ENCODE results near the gene TEX13A.
"Not testable (repeated sequence)": the region's sequence is repeated elsewhere in the genome, so short reads cannot be mapped to it uniquely, and the experiment has no call there.

TEX13A gene

GRCh38 chrX:105220636-105221035, at the start of gene TEX13A:
TEX13A (minus strand) TSS chrX:105220694; CDS start chrX:105220397, 297 bp downstream.
- Histone ChIP-seq H3K4me3 (ENCODE audit: low read length) (no peak within 1 kb of the TSS), H3K9me3 (ENCODE audit: low read length) (no peaks in the 10 kb centered on the region), H3K4me1 (ENCODE audit: insufficient read depth, low read length) (no peaks in the 10 kb centered on the region), H3K27me3 (ENCODE audit: insufficient read depth, low read length) (no peaks in the 10 kb centered on the region), H2AFZ (ENCODE audit: low read depth, low read length) (no peak within 1 kb of the TSS), H3K36me3 (ENCODE audit: insufficient read depth, low read length) (no peaks in the 10 kb centered on the region)

DNA sequence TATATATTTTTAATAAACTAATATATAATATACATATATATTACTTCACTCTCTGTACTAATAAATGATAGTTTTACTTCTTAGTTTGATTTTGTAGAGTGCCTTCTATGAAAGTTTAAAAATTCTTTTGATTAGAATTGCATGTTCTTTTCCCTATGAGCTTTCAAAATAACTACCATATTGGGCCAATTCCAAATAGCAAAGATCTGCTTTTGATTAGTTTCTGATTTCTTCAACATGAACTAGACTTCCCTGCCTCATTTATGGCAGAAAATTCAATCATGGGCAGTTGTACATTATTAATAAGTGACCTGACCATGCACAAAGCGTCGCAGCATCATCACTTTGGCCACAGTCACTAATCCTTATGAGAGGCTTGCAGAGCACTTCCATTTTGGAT, 48.9 kb upstream of the TEX13A start:
- Histone ChIP-seq H3K36me3 (ENCODE audit: insufficient read depth, low read length) (no peaks in the 10 kb centered on the region), H3K9me3 (ENCODE audit: low read length) (no peaks in the 10 kb centered on the region), H3K27me3 (ENCODE audit: insufficient read depth, low read length) (peaks cover 3% of the 10 kb centered on the region)

DNA sequence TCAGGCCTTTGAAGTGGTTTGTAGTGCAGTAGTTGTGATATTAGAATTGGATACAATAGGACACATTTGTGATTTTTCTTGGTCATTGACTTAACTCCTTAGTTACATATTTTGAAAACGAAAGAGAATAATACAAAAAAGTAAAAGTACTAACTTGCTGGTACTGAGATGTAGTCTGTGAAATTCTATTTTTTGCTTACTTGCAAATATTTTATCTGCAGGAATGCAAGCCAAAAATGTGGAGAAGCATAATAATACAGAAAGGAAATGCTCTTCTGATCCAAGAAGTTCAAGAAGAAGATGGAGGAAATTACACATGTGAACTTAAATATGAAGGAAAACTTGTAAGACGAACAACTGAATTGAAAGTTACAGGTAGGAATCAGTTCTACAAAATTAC, 46.7 kb upstream of the TEX13A start:
- no peak overlapping the region for H3K4me3 ChIP-seq (ENCODE audit: low read length)
- no peaks in the 10 kb centered on the region for H3K27me3 ChIP-seq (ENCODE audit: insufficient read depth, low read length)
- H3K36me3 ChIP-seq (ENCODE audit: insufficient read depth, low read length), result no peaks in the 10 kb centered on the region
- H3K4me1 ChIP-seq (ENCODE audit: insufficient read depth, low read length), result no peaks in the 10 kb centered on the region
- no peaks in the 10 kb centered on the region for H3K9me3 ChIP-seq (ENCODE audit: low read length)
- H2AFZ ChIP-seq (ENCODE audit: low read depth, low read length), result no peak overlapping the region

More for the DNA sequence above, 48.9 kb upstream of the TEX13A start:
- H2AFZ ChIP-seq (ENCODE audit: low read depth, low read length), result no peak overlapping the region
- no peaks in the 10 kb centered on the region for H3K4me1 ChIP-seq (ENCODE audit: insufficient read depth, low read length)
- no peak overlapping the region for H3K4me3 ChIP-seq (ENCODE audit: low read length)

GRCh38 chrX:105266456-105266855, 46.0 kb upstream of the TEX13A start:
- Histone ChIP-seq H3K4me3 (ENCODE audit: low read length) (no peak overlapping the region), H3K36me3 (ENCODE audit: insufficient read depth, low read length) (no peaks in the 10 kb centered on the region), H3K9me3 (ENCODE audit: low read length) (no peaks in the 10 kb centered on the region), H3K4me1 (ENCODE audit: insufficient read depth, low read length) (no peaks in the 10 kb centered on the region), H3K27me3 (ENCODE audit: insufficient read depth, low read length) (no peaks in the 10 kb centered on the region), H2AFZ (ENCODE audit: low read depth, low read length) (no peak overlapping the region)

GRCh38 chrX:105265093-105265492, 44.6 kb upstream of the TEX13A start:
- Histone ChIP-seq H2AFZ (ENCODE audit: low read depth, low read length) (no peak overlapping the region), H3K27me3 (ENCODE audit: insufficient read depth, low read length) (no peaks in the 10 kb centered on the region), H3K4me3 (ENCODE audit: low read length) (no peak overlapping the region), H3K9me3 (ENCODE audit: low read length) (no peaks in the 10 kb centered on the region), H3K4me1 (ENCODE audit: insufficient read depth, low read length) (no peaks in the 10 kb centered on the region), H3K36me3 (ENCODE audit: insufficient read depth, low read length) (no peaks in the 10 kb centered on the region)

DNA sequence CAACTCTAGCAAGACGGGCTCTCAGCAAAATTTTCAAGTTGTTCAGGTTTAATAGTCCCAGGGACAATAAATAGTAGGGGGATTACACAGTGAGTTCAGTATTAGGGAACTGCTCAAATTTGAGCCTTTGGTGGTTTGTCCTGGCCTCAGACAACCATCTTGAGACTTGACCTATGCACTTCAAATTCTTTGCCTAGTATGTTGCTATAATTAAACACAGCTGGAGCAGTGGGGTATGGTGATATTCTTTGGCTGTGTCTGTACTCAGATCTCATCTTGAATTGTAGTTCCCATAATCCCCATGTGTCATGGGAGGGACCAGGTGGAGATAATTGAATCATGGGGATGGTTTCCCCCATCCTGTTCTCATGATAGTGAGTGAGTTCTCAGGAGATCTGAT, 43.3 kb upstream of the TEX13A start:
- H3K27me3 ChIP-seq (ENCODE audit: insufficient read depth, low read length), result no peaks in the 10 kb centered on the region
- no peak overlapping the region for H3K4me3 ChIP-seq (ENCODE audit: low read length)
- H2AFZ ChIP-seq (ENCODE audit: low read depth, low read length), result no peak overlapping the region

GRCh38 chrX:105263171-105263570, 42.7 kb upstream of the TEX13A start:
- H2AFZ ChIP-seq (ENCODE audit: low read depth, low read length), result no peak overlapping the region
- H3K4me3 ChIP-seq (ENCODE audit: low read length), result no peak overlapping the region
- H3K9me3 ChIP-seq (ENCODE audit: low read length), result no peaks in the 10 kb centered on the region

More for the DNA sequence above, 43.3 kb upstream of the TEX13A start:
- no peaks in the 10 kb centered on the region for H3K4me1 ChIP-seq (ENCODE audit: insufficient read depth, low read length)
- H3K9me3 ChIP-seq (ENCODE audit: low read length), result no peaks in the 10 kb centered on the region
- H3K36me3 ChIP-seq (ENCODE audit: insufficient read depth, low read length), result no peaks in the 10 kb centered on the region

GRCh38 chrX:105260291-105261043, 40.0 kb upstream of the TEX13A start:
- no peaks in the 10 kb centered on the region for H3K27me3 ChIP-seq (ENCODE audit: insufficient read depth, low read length)
- no peaks in the 10 kb centered on the region for H3K4me1 ChIP-seq (ENCODE audit: insufficient read depth, low read length)
- H3K36me3 ChIP-seq (ENCODE audit: insufficient read depth, low read length), result no peaks in the 10 kb centered on the region
- no peak overlapping the region for H3K4me3 ChIP-seq (ENCODE audit: low read length)
- H3K9me3 ChIP-seq (ENCODE audit: low read length), result no peaks in the 10 kb centered on the region
- no peak overlapping the region for H2AFZ ChIP-seq (ENCODE audit: low read depth, low read length)

More at GRCh38 chrX:105263171-105263570, 42.7 kb upstream of the TEX13A start:
- Histone ChIP-seq H3K36me3 (ENCODE audit: insufficient read depth, low read length) (no peaks in the 10 kb centered on the region), H3K4me1 (ENCODE audit: insufficient read depth, low read length) (no peaks in the 10 kb centered on the region), H3K27me3 (ENCODE audit: insufficient read depth, low read length) (no peaks in the 10 kb centered on the region)

- Histone ChIP-seq H2AFZ (ENCODE audit: low read depth, low read length) (no peak overlapping the region), H3K9me3 (ENCODE audit: low read length) (no peaks in the 10 kb centered on the region), H3K27me3 (ENCODE audit: insufficient read depth, low read length) (no peaks in the 10 kb centered on the region), H3K4me1 (ENCODE audit: insufficient read depth, low read length) (no peaks in the 10 kb centered on the region), H3K4me3 (ENCODE audit: low read length) (no peak overlapping the region), H3K36me3 (ENCODE audit: insufficient read depth, low read length) (no peaks in the 10 kb centered on the region)
Observed at GRCh38 chrX:105241056-105241455, 20.6 kb upstream of the TEX13A start.

GRCh38 chrX:105237407-105237806, 16.9 kb upstream of the TEX13A start:
- not testable (repeated sequence) for H3K4me3 ChIP-seq (ENCODE audit: low read length); H3K4me1 ChIP-seq (ENCODE audit: insufficient read depth, low read length); H3K9me3 ChIP-seq (ENCODE audit: low read length); H2AFZ ChIP-seq (ENCODE audit: low read depth, low read length); H3K27me3 ChIP-seq (ENCODE audit: insufficient read depth, low read length); H3K36me3 ChIP-seq (ENCODE audit: insufficient read depth, low read length)

DNA sequence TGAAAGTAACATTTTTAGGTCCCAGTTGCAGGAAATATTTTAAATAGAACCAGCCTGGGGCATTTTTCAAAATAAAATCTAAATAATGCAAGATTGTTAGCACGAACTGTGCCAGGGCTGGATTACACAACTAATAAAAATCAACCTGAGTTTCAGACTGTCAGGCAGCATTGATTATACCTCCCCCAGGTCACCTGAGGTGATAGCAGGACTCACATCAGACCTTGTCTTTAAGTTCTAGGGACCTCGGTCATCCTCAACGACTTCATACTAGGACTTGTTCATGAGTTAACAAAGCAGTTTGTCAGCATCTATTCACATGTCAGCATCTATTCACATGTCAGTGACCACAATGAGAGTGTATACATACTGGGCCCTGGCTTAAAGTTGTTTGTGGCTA, 8.7 kb upstream of the TEX13A start:
- no peaks in the 10 kb centered on the region for H3K36me3 ChIP-seq (ENCODE audit: insufficient read depth, low read length)
- H3K4me3 ChIP-seq (ENCODE audit: low read length), result no peak overlapping the region
- H3K4me1 ChIP-seq (ENCODE audit: insufficient read depth, low read length), result no peaks in the 10 kb centered on the region
- no peaks in the 10 kb centered on the region for H3K9me3 ChIP-seq (ENCODE audit: low read length)
- H2AFZ ChIP-seq (ENCODE audit: low read depth, low read length), result no peak overlapping the region
- H3K27me3 ChIP-seq (ENCODE audit: insufficient read depth, low read length), result no peaks in the 10 kb centered on the region

- H3K27me3 ChIP-seq (ENCODE audit: insufficient read depth, low read length), result no peaks in the 10 kb centered on the region
- no peak overlapping the region for H3K4me3 ChIP-seq (ENCODE audit: low read length)
- H3K36me3 ChIP-seq (ENCODE audit: insufficient read depth, low read length), result no peaks in the 10 kb centered on the region
- H3K4me1 ChIP-seq (ENCODE audit: insufficient read depth, low read length), result no peaks in the 10 kb centered on the region
- H2AFZ ChIP-seq (ENCODE audit: low read depth, low read length), result no peak overlapping the region
- no peaks in the 10 kb centered on the region for H3K9me3 ChIP-seq (ENCODE audit: low read length)
Observed at GRCh38 chrX:105228602-105229001, 8.1 kb upstream of the TEX13A start.

DNA sequence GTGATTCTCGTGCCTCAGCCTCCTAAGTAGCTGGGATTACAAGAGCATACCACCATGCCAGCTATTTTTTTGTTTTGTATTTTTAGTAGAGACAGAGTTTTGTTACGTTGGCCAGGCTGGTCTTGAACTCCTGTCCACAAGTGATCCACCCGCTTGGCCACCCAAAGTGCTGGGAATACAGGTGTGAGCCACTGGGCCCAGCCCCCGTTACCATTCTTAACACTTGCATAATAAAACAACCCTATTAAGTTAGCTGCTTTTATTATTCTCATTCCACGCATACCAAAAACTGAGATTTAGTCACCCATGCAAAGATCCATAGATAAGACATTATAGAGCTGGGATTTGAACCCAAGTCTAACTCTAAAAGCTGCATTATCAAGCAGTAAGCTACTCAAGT, 6.0 kb upstream of the TEX13A start:
- no peak overlapping the region for H3K4me3 ChIP-seq (ENCODE audit: low read length)
- H3K36me3 ChIP-seq (ENCODE audit: insufficient read depth, low read length), result no peaks in the 10 kb centered on the region
- H3K9me3 ChIP-seq (ENCODE audit: low read length), result no peaks in the 10 kb centered on the region
- no peaks in the 10 kb centered on the region for H3K4me1 ChIP-seq (ENCODE audit: insufficient read depth, low read length)
- H2AFZ ChIP-seq (ENCODE audit: low read depth, low read length), result no peak overlapping the region
- H3K27me3 ChIP-seq (ENCODE audit: insufficient read depth, low read length), result no peaks in the 10 kb centered on the region

DNA sequence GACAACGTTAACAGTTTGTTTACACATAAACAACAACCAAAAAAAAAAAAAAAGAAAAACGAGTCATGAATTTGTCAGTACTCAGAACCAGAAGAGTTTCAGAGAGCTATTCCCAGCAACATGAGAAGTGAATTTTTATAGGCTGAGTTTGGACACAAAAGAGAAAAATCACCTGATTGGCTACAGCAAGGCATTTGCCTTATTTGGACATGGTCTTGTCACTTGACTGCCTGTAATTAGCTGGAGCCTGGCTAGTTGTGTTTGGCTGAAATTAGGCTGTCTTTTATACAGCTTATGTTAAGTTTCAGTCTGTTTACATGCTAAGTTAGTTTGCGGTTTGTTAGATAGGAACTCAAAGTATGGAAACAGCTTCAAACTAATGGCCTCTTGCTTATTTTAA, 880 bp upstream of the TEX13A start:
- no peaks in the 10 kb centered on the region for H3K4me1 ChIP-seq (ENCODE audit: insufficient read depth, low read length)
- no peaks in the 10 kb centered on the region for H3K36me3 ChIP-seq (ENCODE audit: insufficient read depth, low read length)
- no peak overlapping the region for H3K4me3 ChIP-seq (ENCODE audit: low read length)
- no peak overlapping the region for H2AFZ ChIP-seq (ENCODE audit: low read depth, low read length)
- no peaks in the 10 kb centered on the region for H3K9me3 ChIP-seq (ENCODE audit: low read length)
- H3K27me3 ChIP-seq (ENCODE audit: insufficient read depth, low read length), result no peaks in the 10 kb centered on the region

Data from neuron (in vitro differentiated cells).